ENCODE measurements around the gene ZNF91.
"Not testable (repeated sequence)": the region's sequence is repeated elsewhere in the genome, so short reads cannot be mapped to it uniquely, and the experiment has no call there.

ZNF91 gene

GRCh38 chr19:23436318-23436717 is 41.0 kb upstream of the ZNF91 start:
- DNase-seq (ENCODE audit: low spot score) = no peak
- in situ Hi-C loops (cut with MboI; ENCODE audit: low sequenced_read_pairs, unreplicated experiment) = no loop called here
- TF ChIP-seq CTCF (IDR thresholded peaks at IDR 0.05; ENCODE audit: borderline replicate concordance, control extremely low read depth, extremely low read depth, insufficient read depth, missing control alignments) = no peak

GRCh38 chr19:23420824-23421223 is 25.6 kb upstream of the ZNF91 start:
- TF ChIP-seq CTCF (IDR thresholded peaks at IDR 0.05; ENCODE audit: borderline replicate concordance, control extremely low read depth, extremely low read depth, insufficient read depth, missing control alignments) = no peak
- no peak for DNase-seq (ENCODE audit: low spot score)
- in situ Hi-C loops (cut with MboI; ENCODE audit: low sequenced_read_pairs, unreplicated experiment) = no loop called here

- DNase-seq (ENCODE audit: low spot score); in situ Hi-C loops (cut with MboI; ENCODE audit: low sequenced_read_pairs, unreplicated experiment): not testable (repeated sequence)
Observed at GRCh38 chr19:23419261-23419660, 24.0 kb upstream of the ZNF91 start.

- DNase-seq (ENCODE audit: low spot score) = peak; percentile 19
- in situ Hi-C loops (cut with MboI; ENCODE audit: low sequenced_read_pairs, unreplicated experiment) = no loop called here
- TF ChIP-seq CTCF (IDR thresholded peaks at IDR 0.05; ENCODE audit: borderline replicate concordance, control extremely low read depth, extremely low read depth, insufficient read depth, missing control alignments) = no peak
Observed at GRCh38 chr19:23415561-23416191, 20.4 kb upstream of the ZNF91 start.

- no peak for TF ChIP-seq CTCF (IDR thresholded peaks at IDR 0.05; ENCODE audit: borderline replicate concordance, control extremely low read depth, extremely low read depth, insufficient read depth, missing control alignments)
- no peak for DNase-seq (ENCODE audit: low spot score)
- in situ Hi-C loops (cut with MboI; ENCODE audit: low sequenced_read_pairs, unreplicated experiment) = no loop called here
Observed at GRCh38 chr19:23415034-23415433, 19.8 kb upstream of the ZNF91 start.

- in situ Hi-C loops (cut with MboI; ENCODE audit: low sequenced_read_pairs, unreplicated experiment) = no loop called here
- TF ChIP-seq CTCF (IDR thresholded peaks at IDR 0.05; ENCODE audit: borderline replicate concordance, control extremely low read depth, extremely low read depth, insufficient read depth, missing control alignments) = no peak
- DNase-seq (ENCODE audit: low spot score) = no peak
Observed at GRCh38 chr19:23410155-23410554, 14.9 kb upstream of the ZNF91 start.

- in situ Hi-C loops (cut with MboI; ENCODE audit: low sequenced_read_pairs, unreplicated experiment) = no loop called here
- no peak for DNase-seq (ENCODE audit: low spot score)
- no peak for TF ChIP-seq CTCF (IDR thresholded peaks at IDR 0.05; ENCODE audit: borderline replicate concordance, control extremely low read depth, extremely low read depth, insufficient read depth, missing control alignments)
Observed at GRCh38 chr19:23409392-23410048, 14.2 kb upstream of the ZNF91 start.
